Spleen (tissue), 7 donors: ENCODE data around the gene DPH5.

Experiments used
- POLR2A ChIP-seq, 3 donors: fragments of 450-650 bp; IDR thresholded peaks; one replicate each; pipeline ENCODE4 v1.5.1; 2017; ENCODE audit warnings: antibody characterized with exemption in 3 of 3, mild to moderate bottlenecking in 1 of 3
- POLR2AphosphoS5 ChIP-seq, 3 donors: sonication (generic); formaldehyde crosslinking; IDR thresholded peaks; one replicate each; pipeline ENCODE4 v1.5.1; 2017; ENCODE audit warnings: antibody characterized with exemption in 3 of 3
- TF ChIP-seq, protein P1 (sequence below), 11 experiments: fragments of 200-600 bp in 7 of 11; fragments of 450-650 bp in 4 of 11; sonication (generic) in 4 of 11; IDR thresholded peaks in 8 of 11; conservative IDR thresholded peaks in 3 of 11; 1 replicate in 7 of 11; 2 replicates in 4 of 11; pipeline versions ENCODE4 v1.4.0 to v1.8.0; 2016 to 2021; ENCODE audit warnings: antibody characterized with exemption in 11 of 11, inconsistent platforms in 4 of 11, mild to moderate bottlenecking in 1 of 11
- donor health status: DM: no; HTN: no; CAD: no; lungs with moderate emphysema.
- donor health status: DM: no; HTN: no; CAD: no.
- donor health status: DM: no; HTN: no; CAD: no.

GRCh38 chr1:101050869-101051268 is 25.3 kb upstream of the DPH5 start:
- TF ChIP-seq, protein P1, sequence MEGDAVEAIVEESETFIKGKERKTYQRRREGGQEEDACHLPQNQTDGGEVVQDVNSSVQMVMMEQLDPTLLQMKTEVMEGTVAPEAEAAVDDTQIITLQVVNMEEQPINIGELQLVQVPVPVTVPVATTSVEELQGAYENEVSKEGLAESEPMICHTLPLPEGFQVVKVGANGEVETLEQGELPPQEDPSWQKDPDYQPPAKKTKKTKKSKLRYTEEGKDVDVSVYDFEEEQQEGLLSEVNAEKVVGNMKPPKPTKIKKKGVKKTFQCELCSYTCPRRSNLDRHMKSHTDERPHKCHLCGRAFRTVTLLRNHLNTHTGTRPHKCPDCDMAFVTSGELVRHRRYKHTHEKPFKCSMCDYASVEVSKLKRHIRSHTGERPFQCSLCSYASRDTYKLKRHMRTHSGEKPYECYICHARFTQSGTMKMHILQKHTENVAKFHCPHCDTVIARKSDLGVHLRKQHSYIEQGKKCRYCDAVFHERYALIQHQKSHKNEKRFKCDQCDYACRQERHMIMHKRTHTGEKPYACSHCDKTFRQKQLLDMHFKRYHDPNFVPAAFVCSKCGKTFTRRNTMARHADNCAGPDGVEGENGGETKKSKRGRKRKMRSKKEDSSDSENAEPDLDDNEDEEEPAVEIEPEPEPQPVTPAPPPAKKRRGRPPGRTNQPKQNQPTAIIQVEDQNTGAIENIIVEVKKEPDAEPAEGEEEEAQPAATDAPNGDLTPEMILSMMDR (IDR thresholded peaks at IDR 0.05 in 8 of 11, conservative IDR thresholded peaks at IDR 0.05 in 3 of 11), result no peak
- TF ChIP-seq POLR2A (IDR thresholded peaks at IDR 0.05) (no peak), POLR2AphosphoS5 (IDR thresholded peaks at IDR 0.05) (no peak)
